ENCODE data around the gene RBP5.

RBP5 gene

GRCh38 chr12:7176595-7176994 is 47.9 kb upstream of the RBP5 start (continued):
- TF ChIP-seq HIC1 (tag by site-specific recombination; IDR thresholded peaks at IDR 0.05) (no peak), ZNF629 (tag by site-specific recombination; IDR thresholded peaks at IDR 0.05) (no peak), ZNF133 (tag by site-specific recombination; IDR thresholded peaks at IDR 0.05) (no peak), ZBTB7A (tag by site-specific recombination; IDR thresholded peaks at IDR 0.05; ENCODE audit: low read depth) (no peak)

DNA sequence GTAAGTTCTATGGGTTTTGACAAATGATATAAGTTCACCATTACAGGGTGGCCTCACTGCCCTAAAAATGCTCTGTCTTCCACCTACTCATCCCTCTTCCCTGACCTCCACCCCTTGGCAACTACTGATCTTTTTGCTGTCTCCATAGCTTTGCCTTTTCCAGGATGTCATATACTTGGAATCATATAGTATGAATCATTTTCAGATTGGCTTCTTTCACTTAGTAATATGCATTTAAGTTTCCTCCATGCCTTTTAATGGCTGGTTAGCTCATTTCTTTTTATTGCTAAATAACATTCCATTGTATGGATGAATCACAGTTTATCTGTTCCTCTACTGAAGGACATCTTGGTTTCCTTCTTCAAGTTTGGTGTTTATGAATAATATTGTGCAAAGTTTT is 46.8 kb upstream of the RBP5 start:
- CTCF ChIA-PET = interaction anchor here (0.7 to 1.5 kb wide), 3 partner anchors 12 to 30 kb away, joined by 3 to 4 read pairs (median 3); no protein-coding TSS in a partner anchor

More for the DNA sequence above, 46.8 kb upstream of the RBP5 start:
- H3K4me3 ChIP-seq (ENCODE audit: low read depth, low read length) = no peak overlapping the region
- TF ChIP-seq ZFP3 (tag by site-specific recombination; IDR thresholded peaks at IDR 0.05; ENCODE audit: low read depth) (no peak), ZNF610 (tag by site-specific recombination; IDR thresholded peaks at IDR 0.05; ENCODE audit: borderline replicate concordance) (no peak), HOXA7 (CRISPR knock-in tag; IDR thresholded peaks at IDR 0.05; ENCODE audit: borderline replicate concordance) (no peak), MYNN (tag by site-specific recombination; IDR thresholded peaks at IDR 0.05; ENCODE audit: borderline replicate concordance) (no peak), ZNF223 (tag by site-specific recombination; IDR thresholded peaks at IDR 0.05) (no peak), ZNF10 (tag by site-specific recombination; IDR thresholded peaks at IDR 0.05) (no peak), ZNF549 (tag by site-specific recombination; IDR thresholded peaks at IDR 0.05) (no peak), ZNF501 (tag by site-specific recombination; IDR thresholded peaks at IDR 0.05) (no peak), ZNF792 (tag by site-specific recombination; IDR thresholded peaks at IDR 0.05) (no peak), ZNF513 (tag by site-specific recombination; IDR thresholded peaks at IDR 0.05) (no peak), ZNF623 (tag by site-specific recombination; IDR thresholded peaks at IDR 0.05) (no peak), SP7 (tag by site-specific recombination; IDR thresholded peaks at IDR 0.05) (no peak), ZNF221 (tag by site-specific recombination; IDR thresholded peaks at IDR 0.05; ENCODE audit: borderline replicate concordance) (no peak), SALL2 (tag by site-specific recombination; IDR thresholded peaks at IDR 0.05; ENCODE audit: borderline replicate concordance) (no peak), ZIC2 (tag by site-specific recombination; IDR thresholded peaks at IDR 0.05) (no peak), ZNF529 (tag by site-specific recombination; IDR thresholded peaks at IDR 0.05; ENCODE audit: insufficient replicate concordance) (no peak), ZNF26 (tag by site-specific recombination; IDR thresholded peaks at IDR 0.05) (no peak)
- TF ChIP-seq, protein P1, sequence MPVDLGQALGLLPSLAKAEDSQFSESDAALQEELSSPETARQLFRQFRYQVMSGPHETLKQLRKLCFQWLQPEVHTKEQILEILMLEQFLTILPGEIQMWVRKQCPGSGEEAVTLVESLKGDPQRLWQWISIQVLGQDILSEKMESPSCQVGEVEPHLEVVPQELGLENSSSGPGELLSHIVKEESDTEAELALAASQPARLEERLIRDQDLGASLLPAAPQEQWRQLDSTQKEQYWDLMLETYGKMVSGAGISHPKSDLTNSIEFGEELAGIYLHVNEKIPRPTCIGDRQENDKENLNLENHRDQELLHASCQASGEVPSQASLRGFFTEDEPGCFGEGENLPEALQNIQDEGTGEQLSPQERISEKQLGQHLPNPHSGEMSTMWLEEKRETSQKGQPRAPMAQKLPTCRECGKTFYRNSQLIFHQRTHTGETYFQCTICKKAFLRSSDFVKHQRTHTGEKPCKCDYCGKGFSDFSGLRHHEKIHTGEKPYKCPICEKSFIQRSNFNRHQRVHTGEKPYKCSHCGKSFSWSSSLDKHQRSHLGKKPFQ (tag by site-specific recombination; IDR thresholded peaks at IDR 0.05) = no peak
- TF ChIP-seq, protein P2, sequence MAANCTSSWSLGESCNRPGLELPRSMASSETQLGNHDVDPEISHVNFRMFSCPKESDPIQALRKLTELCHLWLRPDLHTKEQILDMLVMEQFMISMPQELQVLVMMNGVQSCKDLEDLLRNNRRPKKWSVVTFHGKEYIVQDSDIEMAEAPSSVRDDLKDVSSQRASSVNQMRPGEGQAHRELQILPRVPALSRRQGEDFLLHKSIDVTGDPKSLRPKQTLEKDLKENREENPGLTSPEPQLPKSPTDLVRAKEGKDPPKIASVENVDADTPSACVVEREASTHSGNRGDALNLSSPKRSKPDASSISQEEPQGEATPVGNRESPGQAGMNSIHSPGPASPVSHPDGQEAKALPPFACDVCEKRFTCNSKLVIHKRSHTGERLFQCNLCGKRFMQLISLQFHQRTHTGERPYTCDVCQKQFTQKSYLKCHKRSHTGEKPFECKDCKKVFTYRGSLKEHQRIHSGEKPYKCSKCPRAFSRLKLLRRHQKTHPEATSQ (tag by site-specific recombination; IDR thresholded peaks at IDR 0.05) = no peak
- H3K9me3 ChIP-seq (ENCODE audit: control insufficient read depth, insufficient read depth, low read depth, low read length) = no peaks in the 10 kb centered on the region
- no peaks in the 10 kb centered on the region for H3K4me1 ChIP-seq (ENCODE audit: control insufficient read depth, insufficient read depth, low read length)
- H3K36me3 ChIP-seq (ENCODE audit: control insufficient read depth in 2 of 2, insufficient read depth in 1 of 2, low read length in 2 of 2) = no peaks in the 10 kb centered on the region
- H3K27ac ChIP-seq (ENCODE audit: extremely low read depth, low read depth, low read length) = no peak overlapping the region
- POLR2A ChIA-PET = interaction anchor here (0.6 kb wide), 1 partner anchor 37 kb away, joined by 5 read pairs; no protein-coding TSS in a partner anchor
